Measurements from ENCODE around the gene TLCD4.
A peak's percentile ranks its signal among the peaks of the same experiment; 100 is the strongest.
"Not testable (repeated sequence)": the region's sequence is repeated elsewhere in the genome, so short reads cannot be mapped to it uniquely, and the experiment has no call there.

TLCD4 gene, protein sequence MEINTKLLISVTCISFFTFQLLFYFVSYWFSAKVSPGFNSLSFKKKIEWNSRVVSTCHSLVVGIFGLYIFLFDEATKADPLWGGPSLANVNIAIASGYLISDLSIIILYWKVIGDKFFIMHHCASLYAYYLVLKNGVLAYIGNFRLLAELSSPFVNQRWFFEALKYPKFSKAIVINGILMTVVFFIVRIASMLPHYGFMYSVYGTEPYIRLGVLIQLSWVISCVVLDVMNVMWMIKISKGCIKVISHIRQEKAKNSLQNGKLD

DNA sequence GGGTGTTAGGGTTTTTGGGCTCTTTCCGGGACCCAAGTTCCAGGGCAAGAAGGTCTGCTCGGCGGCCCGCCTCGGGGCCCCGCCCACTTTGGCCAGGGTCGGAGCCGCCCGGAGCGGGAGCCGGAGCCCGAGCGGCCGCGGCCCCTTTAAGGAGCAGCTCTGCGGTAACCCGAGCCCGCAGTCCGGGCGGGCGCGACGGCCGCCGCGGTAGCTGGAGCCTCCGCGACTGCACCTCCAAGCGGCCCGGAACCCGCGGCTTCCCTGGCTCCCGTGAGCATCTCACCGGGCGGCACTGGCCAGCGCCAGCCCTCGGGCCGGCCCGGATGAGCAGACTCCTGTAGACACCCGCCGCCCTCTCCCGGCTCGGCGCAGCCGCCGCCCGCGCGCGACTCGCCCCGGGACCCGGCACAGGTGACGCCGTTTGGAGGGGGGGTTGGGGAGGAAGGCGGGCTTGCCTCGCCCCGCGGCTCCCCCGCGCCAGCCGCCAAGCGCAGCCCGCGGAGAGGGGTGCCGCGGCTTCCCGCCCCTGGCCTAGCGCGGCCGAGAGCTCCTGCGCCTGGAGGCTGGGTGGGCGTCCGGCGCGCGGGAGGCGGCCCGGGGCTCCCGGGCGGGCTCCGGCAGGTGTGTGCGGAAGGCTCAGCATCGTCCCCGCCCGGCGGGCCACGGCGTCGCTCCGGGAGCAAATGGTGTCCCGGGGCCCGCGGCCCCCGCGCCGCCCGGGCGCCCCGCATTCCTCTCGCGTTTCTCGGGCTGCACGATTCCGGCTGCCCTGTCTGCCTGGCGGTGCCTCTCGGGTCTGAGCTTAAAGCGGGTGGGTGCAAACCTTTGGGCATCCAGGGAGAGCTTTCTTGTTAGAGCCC, at the start of gene TLCD4:
TLCD4 (plus strand) TSS at position 149 of the 860 bp plus-strand sequence. CDS start 26,547 bp downstream, outside the sequence.
- peak; percentile 18 for DNase-seq

- DNase-seq: no peak
These were observed 49.6 kb upstream of the TLCD4 start for GRCh38 chr1:95067568-95067967.

DNA sequence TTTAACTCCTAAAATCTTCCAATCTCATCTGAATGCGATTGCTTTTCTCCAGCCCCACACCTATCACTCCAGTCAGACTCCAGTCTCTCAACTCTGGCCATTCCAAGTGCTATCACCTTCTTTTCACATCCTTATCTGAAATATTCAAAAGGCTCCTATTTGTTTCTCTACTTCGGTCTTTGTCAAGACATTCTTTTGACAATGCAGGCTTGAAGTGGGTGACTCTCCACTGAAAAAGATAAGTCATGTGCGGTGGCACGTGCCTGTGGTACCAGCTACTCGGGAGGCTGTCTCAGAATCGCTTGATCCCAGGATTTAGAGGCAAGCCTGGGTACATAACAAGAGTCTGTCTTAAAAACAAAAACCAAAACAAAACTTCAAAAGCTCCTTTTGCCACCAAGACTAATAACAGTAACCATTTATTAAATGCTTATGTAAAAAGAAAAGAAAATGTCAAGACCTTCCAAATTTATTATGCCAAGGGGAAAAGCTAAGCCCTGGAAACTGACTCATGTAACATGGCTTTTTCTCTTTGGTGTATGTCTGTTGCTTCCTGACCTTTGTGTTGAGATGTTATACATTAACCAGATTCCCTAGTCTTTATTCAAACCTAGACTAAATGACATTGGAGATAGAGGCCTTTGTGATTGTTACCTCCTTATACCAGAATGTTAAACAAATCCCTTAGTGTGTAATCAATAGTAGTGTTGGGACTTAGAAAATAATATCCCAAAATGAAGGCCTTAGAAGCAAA, 48.0 kb upstream of the TLCD4 start:
- DNase-seq: no peak

DNA sequence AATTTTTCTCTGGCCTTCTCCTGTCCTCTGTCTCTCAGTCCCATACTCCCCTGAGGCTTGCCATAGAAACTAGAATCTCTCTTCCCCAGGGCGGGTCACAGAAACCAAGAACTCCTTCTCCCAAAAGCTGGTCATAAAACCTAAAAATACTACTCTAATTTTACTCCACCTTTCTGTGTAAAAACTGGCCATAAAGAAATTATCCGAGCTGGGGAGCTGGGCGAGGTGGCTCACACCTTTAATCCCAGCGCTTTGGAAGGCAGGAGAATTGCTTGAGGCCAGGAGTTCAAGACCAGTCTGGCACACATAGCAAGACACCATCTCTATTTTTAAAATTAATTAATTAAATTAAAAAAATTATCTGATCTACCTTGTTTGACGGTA, 47.5 kb upstream of the TLCD4 start:
- no peak for DNase-seq

- DNase-seq: no peak
These were observed 45.6 kb upstream of the TLCD4 start for GRCh38 chr1:95071539-95071938.

- no peak for DNase-seq
These were observed 45.0 kb upstream of the TLCD4 start for GRCh38 chr1:95072117-95072516.

DNA sequence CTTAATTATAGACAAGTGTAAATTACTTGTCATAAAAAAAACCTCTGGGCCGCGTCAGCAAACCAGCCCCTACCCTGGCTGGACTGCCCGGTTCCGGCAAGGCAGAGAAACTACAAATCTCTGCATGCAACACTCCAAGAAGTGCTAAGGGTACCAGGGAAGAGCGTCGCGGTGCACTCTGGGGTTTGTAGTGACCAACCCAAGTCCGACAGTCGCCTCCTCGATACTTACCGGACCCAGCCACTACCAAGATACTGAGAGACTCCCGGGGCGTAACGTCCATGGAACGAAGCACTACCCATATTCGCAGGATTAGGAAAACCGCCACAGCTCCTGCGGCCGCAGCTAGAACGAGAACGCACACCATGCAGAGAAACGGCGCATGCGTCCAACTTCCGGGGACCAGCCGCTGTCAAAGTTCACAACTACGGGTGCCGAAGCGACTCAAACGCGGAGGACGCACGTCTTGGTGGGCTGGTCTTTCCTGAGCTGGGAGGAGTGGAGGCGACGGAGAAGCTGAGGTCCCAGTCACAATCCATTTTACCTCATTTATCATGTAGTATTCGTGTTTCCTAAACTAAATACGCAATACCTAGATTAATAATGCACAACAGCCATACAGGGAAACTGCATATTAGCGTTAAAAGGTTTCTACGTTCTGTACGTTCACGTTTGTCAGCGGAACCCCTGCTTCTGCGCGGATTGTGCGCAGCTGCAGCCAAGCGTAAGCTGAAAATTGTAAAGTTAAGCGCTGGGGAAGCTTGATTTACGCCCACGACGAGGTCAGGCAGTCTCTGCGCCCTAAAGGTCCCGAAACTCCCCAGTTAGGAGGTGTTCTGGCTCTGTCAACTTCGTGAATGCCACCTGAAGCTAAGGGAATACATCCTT, 44.4 kb upstream of the TLCD4 start, which contains the start of gene ALG14:
ALG14 (minus strand) TSS at position 420 of the 888 bp plus-strand sequence; CDS start at position 367, 53 bp downstream.
- peak; percentile 96 for DNase-seq

DNA sequence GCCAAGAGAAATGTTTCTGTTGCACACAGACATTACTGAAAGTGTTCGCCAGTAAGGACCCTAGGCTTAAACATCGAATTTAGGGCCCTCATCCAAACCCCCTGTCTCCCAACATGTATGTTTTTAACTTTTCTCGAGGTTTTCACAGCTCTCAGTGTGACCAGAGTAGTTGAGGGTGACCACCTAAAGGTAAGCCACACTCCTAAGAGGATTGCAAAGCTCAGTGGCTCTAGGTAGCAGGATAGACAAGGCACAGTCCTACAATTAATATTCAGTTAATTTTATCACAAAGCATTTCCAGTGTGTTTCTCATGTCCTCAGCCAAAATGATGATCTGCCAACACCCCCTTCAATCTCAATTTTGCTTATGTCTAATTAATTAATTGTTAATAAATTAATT, 43.7 kb upstream of the TLCD4 start:
- DNase-seq: no peak

DNA sequence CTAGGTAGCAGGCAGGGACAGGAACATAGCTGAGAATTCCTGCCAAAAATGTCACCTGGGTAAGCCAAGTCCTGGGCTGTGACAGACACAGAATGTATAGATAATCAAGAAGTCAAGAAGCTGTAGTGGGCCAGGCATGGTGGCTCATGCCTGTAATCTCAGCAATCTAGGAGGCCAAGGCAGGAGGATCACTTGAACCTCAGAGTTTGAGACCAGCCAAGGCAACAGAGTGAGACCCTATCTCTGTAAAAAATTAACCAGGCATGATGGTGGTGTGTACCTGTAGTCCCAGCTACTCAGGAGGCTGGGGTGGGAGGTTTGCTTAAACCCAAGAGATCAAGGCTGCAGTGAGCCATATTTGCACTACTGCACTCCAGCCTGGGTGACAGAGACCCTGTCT, 41.1 kb upstream of the TLCD4 start:
- DNase-seq: no peak

DNA sequence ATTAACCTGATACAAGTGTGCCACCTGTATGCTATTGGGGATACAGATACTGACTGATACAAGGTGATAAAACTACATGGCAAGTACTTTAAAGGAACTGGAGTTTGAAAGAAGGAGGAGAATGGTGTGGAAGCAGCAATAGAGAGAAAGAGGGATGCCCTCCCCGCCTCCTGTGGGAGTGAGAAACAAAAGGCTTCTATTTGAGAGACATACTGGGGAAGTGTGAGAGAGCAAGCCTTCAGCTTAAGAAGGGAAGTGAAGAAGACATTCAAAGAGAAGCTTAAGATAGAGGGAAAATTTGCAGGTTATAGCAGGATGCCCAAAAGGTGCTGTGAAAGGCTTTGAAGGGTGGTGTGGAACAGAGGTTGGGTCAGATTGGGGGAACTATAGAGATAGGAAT, 36.7 kb upstream of the TLCD4 start:
- no peak for DNase-seq

GRCh38 chr1:95080879-95081278, 36.3 kb upstream of the TLCD4 start:
- no peak for DNase-seq

GRCh38 chr1:95084317-95085176, 32.6 kb upstream of the TLCD4 start:
- peak; percentile 23 for DNase-seq

GRCh38 chr1:95085376-95085775, 31.8 kb upstream of the TLCD4 start:
- no peak for DNase-seq

DNA sequence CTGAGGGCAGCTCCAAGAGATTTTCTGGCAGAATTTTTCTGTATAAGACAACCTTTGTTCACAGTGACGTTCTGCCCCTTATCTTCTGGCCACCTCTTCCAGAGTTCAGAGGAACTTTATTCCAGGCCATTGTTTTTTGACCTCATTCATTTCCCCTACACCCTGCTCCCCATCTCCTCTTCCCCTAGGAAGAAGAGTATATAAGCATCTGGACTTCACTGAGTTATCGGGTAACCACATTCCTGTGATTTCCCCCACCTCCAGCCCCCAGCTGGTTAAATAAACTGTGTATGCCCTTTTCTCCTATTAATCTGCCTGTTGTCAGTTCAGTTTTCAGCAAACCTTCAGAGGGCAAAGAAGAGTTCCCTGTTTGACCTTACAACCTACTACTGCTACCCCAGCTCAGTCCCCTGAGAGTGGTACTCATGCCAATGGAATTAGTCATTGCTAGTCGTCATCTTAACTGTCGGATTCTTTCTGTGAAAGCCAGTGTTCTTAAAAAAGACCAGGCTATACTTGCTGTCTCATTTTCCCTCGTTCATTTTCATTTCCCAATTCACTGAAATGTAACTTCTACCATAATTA, 30.1 kb upstream of the TLCD4 start:
- DNase-seq: peak; percentile 96

- DNase-seq: no peak
These were observed 28.9 kb upstream of the TLCD4 start for GRCh38 chr1:95088303-95088702.

GRCh38 chr1:95089650-95090287, 27.4 kb upstream of the TLCD4 start:
- no peak for DNase-seq

GRCh38 chr1:95091290-95091689, 25.9 kb upstream of the TLCD4 start:
- DNase-seq: not testable (repeated sequence)

GRCh38 chr1:95092891-95093290, 24.3 kb upstream of the TLCD4 start:
- DNase-seq: peak; percentile 35

DNA sequence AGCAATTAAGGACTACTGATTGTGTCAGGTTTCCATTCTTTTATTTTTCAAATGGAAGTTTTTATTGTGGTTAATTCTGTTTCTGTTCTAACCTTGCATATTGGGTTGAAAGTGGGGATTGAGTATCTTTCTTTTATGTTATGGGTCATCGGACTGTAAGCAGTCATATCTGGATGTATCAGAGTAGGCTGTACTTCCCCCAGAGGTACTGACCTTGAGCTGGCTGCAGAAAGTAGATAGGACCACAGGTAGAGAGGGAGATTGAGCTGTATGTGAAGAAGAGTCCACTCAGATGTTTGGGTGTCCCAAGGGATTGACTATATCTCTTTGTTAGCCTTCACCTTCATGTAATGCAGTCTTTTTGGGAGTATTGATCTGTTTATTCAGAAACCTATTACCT, 23.9 kb upstream of the TLCD4 start:
- DNase-seq: no peak

DNA sequence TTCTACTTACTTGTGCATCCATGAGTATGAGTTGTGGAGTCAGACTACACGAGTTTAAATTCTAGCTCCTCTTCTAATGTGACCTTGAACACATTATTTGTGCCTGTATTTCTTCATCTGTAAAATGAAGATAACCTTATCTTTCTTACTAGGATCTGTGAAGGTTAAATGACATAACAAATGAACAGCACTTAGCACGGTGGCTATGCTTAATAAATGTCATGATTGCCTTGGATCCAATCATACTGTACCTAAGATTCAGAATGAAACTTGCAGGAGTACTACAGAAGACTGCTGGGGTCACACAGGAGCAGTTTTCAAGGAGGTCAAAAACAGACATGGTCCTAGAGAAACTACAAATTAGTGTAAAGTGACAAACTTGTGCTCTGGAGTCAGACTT, 22.2 kb upstream of the TLCD4 start:
- DNase-seq: no peak

DNA sequence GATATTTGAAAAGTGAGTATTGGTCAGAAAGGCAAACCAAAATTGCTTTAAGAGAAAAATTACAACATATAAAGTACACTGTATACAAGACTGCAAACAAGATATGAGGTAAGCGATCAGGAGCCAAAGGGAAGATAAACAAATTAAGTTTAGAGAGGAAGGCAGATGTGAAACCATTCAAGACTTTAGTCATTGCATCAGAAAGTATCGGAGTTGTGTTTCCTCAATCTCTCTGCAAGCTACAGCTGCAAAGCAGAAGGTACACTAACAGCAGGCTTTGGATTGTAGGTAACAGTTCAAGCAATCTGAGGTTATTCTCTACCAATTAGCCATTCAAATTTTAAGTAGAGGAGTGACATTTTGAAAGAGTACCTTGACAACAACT, 21.3 kb upstream of the TLCD4 start:
- no peak for DNase-seq
